Measurements from ENCODE around the gene SDSL.

Gene SDSL, protein sequence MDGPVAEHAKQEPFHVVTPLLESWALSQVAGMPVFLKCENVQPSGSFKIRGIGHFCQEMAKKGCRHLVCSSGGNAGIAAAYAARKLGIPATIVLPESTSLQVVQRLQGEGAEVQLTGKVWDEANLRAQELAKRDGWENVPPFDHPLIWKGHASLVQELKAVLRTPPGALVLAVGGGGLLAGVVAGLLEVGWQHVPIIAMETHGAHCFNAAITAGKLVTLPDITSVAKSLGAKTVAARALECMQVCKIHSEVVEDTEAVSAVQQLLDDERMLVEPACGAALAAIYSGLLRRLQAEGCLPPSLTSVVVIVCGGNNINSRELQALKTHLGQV

DNA sequence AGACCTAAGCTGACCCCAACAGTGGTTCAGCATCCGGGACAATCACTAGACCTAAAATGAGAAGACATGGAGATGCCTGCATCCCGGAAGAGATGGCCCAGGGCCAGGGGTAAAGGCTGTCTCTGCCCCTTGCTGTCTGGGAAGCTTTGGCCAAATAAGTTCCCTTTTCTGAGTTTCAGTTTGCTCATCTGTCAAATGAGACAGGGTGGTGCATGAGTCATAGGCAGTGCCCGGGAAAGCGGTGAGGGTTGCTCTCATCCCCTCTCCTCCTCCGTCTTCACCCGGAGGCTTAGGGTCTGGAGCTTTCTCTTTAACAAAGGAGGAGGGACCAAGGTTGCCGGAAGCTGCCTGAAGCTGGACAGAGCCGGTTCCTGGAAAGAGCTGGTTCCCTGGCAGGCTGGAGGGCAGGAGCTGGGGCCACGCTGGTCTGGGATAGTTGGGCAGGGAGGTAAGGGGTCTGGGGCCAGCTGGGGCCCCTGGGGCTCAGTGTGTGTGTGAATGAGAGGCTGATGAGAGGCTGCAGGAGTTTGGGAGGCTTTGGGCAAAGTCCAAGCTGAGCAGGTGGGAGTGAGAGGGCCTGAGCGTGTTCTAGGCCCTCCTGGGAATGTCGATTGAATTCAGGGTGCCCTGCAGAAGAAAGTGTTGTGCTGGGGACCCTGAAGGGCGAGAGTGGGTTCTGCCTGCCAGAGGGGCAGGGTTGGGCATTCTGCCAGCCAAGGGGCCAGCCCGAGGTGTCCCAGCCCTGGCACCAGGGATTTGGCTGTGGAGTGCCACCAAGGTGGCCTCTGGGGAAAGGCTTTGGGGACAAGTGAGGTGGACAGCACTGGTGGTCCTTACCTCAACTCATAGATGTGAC is at the start of gene SDSL:
SDSL (plus strand) TSS at position 351 of the 856 bp plus-strand sequence. CDS start 5,603 bp downstream, outside the sequence.
- DNase-seq (ENCODE audit: low read depth): no peak

DNA sequence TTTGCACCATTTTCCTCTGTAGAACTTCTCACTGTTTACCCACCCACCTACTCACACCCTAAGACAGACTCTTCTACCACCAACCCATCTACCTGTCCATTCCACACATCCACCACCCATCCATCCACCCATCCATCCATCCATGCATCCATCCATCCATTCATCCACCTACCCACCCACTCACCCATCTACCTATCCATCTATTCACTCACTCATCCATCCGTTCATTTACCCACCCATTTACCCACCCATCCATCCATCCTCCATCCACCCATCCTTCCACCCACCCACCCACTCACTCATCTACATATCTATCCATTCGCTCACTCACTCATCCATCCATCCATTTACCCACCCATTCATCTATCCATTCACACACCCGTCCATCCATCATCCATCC is 48.7 kb upstream of the SDSL start:
- no peak for DNase-seq (ENCODE audit: low read depth)

DNA sequence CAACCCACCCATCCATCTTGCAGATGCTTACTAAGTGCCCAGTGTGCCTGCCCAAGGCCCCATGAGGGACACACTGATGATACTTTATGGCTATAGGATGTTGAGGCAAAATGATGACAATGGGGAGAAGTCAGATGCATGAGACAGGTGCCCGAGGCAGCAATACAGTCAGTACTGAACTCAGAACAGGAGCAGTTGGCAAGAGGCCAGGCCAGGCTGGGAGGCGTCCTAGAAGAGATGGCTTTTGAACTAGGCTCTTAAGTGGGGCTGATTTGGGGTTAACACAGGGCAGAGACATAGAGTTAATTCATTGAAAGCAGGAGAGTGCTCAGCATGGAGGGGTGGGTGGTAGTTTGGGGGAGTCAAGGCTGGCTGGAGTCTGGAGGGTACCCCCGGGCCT is 48.2 kb upstream of the SDSL start:
- DNase-seq (ENCODE audit: low read depth): no peak

- no peak for DNase-seq (ENCODE audit: low read depth)
These were observed 47.3 kb upstream of the SDSL start for GRCh38 chr12:113374823-113375428.

- DNase-seq (ENCODE audit: low read depth): no peak
These were observed 43.9 kb upstream of the SDSL start for GRCh38 chr12:113378291-113378690.

DNA sequence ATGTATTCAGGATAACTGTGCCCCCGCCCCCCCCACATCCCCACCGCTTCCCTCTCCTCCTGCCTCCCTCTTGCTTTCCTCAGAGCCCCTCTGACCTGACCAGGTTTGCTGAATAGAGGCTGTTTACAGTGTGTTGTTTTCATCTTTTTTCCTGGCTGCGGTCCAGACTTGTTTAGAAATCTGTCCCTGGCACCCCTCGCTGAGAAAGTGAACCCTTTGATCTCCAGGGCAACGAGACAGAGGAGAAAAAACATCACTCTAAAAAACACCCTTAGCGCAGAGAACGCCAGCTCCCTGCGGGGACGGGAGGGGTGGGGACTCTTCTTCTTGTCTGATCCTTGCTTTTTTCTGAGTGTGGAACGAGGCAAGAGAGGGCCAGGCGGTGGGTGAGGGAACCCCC is 41.0 kb upstream of the SDSL start:
- no peak for DNase-seq (ENCODE audit: low read depth)

- no peak for DNase-seq (ENCODE audit: low read depth)
These were observed 40.0 kb upstream of the SDSL start for GRCh38 chr12:113382206-113382605.

DNA sequence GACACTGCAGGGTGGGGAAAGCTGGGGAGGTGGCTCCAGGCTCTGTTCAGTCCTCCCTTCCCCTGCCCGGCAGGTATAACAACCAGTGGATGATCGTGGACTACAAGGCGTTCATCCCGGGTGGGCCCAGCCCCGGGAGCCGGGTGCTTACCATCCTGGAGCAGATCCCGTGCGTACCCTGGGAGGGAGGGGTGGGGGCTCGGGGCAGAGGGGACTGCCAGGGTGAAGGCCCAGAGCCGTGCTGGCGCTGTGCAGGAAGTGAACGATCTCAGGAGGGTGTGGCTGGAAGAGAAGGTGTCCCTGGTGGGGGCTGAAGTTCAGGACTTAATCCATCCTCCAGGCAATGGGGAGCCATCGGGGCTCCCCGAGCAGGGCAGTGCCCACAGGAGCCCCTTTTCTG is 37.4 kb upstream of the SDSL start:
- no peak for DNase-seq (ENCODE audit: low read depth)

GRCh38 chr12:113385282-113385882 is 36.8 kb upstream of the SDSL start:
- DNase-seq (ENCODE audit: low read depth): no peak

- no peak for DNase-seq (ENCODE audit: low read depth)
These were observed 35.2 kb upstream of the SDSL start for GRCh38 chr12:113386866-113387566.

DNA sequence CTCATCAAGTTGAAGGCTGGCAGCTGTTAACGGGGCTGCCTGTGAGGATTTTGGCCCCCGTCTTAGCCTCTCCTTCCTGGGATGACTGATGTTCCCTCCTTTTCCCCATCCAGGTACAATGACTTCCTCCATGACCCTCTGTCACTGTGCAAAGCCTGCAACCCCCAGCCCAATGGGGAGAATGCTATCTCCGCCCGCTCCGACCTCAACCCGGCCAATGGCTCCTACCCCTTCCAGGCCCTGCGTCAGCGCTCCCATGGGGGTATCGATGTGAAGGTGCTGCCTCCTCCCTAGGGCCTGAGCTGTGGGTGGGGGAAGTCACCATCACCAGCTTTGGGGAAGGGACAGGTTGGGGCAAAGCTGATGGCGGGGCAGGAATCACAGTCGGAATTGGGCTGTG is 34.5 kb upstream of the SDSL start:
- no peak for DNase-seq (ENCODE audit: low read depth)

DNA sequence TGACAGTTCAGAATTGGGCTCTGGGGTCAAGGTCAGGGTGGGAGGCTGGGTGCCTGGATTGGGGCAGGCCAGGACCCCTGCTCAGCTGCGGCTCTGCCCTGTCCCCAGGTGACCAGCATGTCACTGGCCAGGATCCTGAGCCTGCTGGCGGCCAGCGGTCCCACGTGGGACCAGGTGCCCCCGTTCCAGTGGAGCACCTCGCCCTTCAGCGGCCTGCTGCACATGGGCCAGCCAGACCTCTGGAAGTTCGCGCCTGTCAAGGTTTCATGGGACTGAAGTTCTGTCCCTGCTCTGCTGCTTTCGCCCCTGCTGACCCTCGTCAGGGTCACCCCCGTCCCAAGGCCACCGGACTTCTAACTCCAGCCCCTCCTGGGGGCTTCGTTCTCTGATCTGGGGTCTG is 33.8 kb upstream of the SDSL start:
- DNase-seq (ENCODE audit: low read depth): no peak

DNA sequence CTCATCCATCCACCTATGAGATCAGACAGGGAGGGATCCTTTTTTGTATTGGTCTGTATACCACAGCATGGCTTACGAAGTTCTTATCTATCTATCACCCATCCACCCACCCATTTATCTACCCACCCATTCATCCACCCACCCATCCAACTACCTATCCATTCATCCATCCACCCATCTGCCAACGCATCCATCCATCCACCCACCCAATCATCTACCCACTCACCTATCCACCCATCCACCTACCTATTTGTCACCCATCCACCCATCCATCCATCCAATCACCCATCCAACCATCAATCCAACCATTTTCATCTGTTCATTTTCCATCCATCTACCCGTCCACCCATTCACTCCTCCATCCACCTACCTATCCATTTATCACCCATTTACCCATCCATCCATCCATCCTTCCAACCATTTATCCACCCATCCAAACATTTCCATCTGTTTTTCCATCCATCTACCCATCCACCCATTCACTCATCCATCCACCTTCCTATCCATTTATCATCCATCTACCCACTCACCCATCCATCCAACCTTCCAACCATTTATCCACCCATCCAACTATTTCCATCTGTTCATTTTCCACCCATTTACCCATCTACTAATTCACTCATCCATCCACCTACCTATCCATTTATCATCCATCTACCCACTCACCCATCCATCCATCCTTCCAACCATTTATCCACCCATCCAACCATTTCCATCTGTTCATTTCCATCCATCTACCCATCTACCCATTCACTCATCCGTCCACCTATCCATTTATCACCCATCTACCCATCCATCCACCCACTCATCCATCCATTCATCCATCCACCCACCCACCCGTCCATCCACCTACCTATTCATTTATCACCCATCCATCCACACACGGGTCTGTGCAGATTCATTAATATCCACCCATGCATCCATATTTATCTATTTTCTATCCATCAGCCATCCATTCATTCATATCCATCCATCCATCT is 31.8 kb upstream of the SDSL start:
- DNase-seq (ENCODE audit: low read depth): no peak

- DNase-seq (ENCODE audit: low read depth): no peak
These were observed 31.0 kb upstream of the SDSL start for GRCh38 chr12:113391145-113391544.

DNA sequence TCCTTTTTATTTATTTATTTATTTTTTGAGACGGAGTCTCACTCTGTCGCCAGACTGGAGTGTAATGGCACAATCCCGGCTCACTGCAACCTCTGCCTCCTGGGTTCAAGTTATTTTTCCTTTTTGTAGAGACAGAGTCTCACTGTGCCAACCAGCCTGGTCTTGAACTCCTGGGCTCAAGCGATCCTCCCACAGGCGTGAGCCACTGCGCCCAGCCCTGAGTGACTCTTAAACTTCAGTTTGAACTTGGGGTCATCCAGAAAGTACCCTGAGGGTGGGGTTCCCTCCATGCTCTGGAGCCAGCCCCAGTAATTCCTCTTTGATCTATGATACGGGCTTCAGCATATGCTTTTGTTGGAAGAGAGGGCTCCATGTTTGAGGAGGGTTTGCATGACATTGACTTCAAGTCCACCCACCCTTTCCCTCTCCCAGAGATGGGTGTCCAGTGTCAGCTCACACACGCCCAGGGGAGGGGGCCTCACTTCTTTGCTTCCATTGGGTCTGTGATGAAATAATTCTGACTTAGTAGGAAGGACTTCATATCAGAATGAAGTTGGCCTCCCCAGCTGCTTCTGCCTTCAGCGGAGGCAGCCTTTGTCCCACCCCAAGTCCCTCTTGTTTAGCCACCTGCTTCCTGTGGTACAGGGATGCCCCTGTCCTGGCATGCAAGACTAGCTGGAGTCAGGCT is 30.4 kb upstream of the SDSL start:
- no peak for DNase-seq (ENCODE audit: low read depth)

- no peak for DNase-seq (ENCODE audit: low read depth)
These were observed 29.7 kb upstream of the SDSL start for GRCh38 chr12:113392520-113392919.

DNA sequence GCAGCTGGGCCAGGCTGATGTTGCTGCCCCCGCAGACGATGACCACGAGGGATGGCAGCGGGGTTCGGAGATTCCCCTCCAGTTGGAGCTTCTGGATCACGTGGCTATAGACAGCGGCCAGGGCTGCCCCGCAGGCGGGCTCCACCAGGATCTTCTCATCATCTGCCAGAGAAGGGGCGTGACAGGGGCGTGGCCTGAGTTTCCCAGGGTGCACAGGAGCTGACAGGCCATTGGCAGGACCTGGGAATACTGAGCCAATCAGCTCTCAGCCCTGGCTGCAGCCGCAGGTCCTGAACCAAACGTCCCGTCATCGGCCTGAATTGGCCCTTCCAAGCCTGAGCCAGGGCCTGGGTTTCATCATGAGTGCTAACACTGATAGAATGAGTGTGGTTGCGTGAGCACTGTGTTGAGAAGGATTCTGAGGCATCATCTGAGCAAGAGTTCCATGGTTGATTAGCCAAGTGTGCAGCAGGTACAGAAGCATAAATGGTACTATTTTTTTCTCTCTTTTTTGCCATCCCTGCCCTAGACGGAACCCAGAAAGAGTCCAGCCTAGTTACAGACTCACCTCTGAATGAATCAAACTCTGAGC is 29.1 kb upstream of the SDSL start:
- DNase-seq (ENCODE audit: low read depth): no peak

DNA sequence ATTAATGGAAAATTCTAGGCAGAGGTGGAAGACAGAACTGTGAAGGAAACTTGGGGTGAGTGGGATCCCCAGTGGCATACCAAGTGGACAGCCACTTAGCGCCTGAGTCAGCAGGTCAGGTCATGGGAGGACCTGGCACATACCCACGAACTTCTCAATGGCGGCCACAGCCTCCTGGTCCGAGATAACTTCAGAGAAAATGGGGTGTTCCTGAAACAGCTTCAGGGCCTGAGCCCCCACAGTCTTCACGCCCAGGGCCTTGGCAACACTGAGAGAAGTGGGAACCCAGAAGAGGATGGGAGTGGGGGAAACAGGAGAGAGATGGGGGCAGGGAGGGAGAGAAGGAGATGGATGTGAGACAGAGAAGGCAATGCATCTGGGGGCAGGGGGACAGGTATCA is 28.4 kb upstream of the SDSL start:
- DNase-seq (ENCODE audit: low read depth): no peak

- DNase-seq (ENCODE audit: low read depth): no peak
These were observed 27.1 kb upstream of the SDSL start for GRCh38 chr12:113395119-113395518.

DNA sequence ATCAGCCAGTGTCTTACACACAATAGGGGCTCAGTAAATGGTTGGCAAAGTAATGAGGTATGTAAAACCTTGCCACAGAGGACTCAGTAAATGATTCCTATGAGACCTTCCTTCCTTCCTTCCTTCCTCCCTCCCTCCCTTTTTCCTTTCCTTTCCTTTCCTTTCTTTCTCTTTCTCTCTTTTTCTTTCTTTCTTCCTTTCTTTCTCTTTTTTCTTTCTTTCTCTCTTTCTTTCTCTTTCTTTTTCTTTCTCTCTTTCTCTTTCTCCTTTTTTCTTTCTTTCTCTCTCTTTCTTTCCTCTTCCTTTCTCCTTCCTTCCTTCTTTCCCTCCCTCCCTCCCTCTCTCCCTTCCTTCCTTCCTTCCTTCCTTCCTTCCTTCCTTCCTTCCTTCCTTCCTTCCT is 26.0 kb upstream of the SDSL start:
- DNase-seq (ENCODE audit: low read depth): no peak

All from stimulated activated CD8-positive, alpha-beta memory T cell treated with anti-CD3 and anti-CD28 coated beads, Interleukin-12 subunit alpha, Interleukin-12 subunit beta, amount 100 ng/mL, for 1 hour (primary cell).